Common myeloid progenitor, CD34-positive (primary cell): ENCODE data around the gene ESR2.
"Not testable (repeated sequence)": the region's sequence is repeated elsewhere in the genome, so short reads cannot be mapped to it uniquely, and the experiment has no call there.

Experiments used
- CTCF ChIA-PET: fragments of 350-600 bp; sonication (Branson Sonifier 250); formaldehyde crosslinking; loops from one replicate; lab custom pipeline; 2021; ENCODE audit warnings: antibody characterized with exemption; lab: Charles Lee
- POLR2A ChIA-PET: fragments of 350-600 bp; sonication (Branson Sonifier 250); formaldehyde crosslinking; loops from one replicate; lab custom pipeline; 2021; ENCODE audit warnings: antibody characterized with exemption; lab: Charles Lee
- DNase-seq, 3 donors: peaks; one replicate each; pipeline versions ENCODE4 v3.0.0 to v3.0.0-alpha.2; 2013
- H3K27ac ChIP-seq, 2 experiments: 1 replicate in 1 of 2; 2 replicates in 1 of 2; pipeline ENCODE4 v1.7.0; 2013; ENCODE audit warnings: inconsistent platforms in 2 of 2, low read length in 2 of 2, mild to moderate bottlenecking in 2 of 2, low read depth in 1 of 2, moderate library complexity in 1 of 2; ENCODE audit not compliant: severe bottlenecking in 2 of 2, insufficient read depth in 1 of 2, poor library complexity in 1 of 2
- H3K27me3 ChIP-seq, 5 experiments: replicated peaks in 2 of 5; 1 replicate in 3 of 5; 2 replicates in 2 of 5; pipeline versions ENCODE4 v1.6.1 to v1.7.0; 2013; ENCODE audit warnings: low read length in 4 of 5, mild to moderate bottlenecking in 2 of 5, moderate library complexity in 2 of 5, inconsistent platforms in 1 of 5; ENCODE audit not compliant: insufficient read depth in 5 of 5, control insufficient read depth in 4 of 5
- H3K36me3 ChIP-seq, 4 experiments: 1 replicate in 2 of 4; 2 replicates in 2 of 4; pipeline versions ENCODE4 v1.6.1 to v1.7.0; 2013; ENCODE audit warnings: low read length in 3 of 4, control low read depth in 1 of 4, mild to moderate bottlenecking in 1 of 4; ENCODE audit not compliant: control insufficient read depth in 4 of 4, insufficient read depth in 4 of 4
- H3K4me1 ChIP-seq, 4 experiments: 1 replicate in 3 of 4; 2 replicates in 1 of 4; pipeline versions ENCODE4 v1.6.1 to v1.7.1; 2013; ENCODE audit warnings: low read length in 3 of 4, mild to moderate bottlenecking in 3 of 4, control low read depth in 1 of 4, inconsistent platforms in 1 of 4, moderate library complexity in 1 of 4; ENCODE audit not compliant: control insufficient read depth in 4 of 4, insufficient read depth in 4 of 4; ENCODE audit errors: control extremely low read depth in 1 of 4
- H3K4me3 ChIP-seq, 7 experiments: 1 replicate in 4 of 7; 2 replicates in 3 of 7; pipeline versions ENCODE4 v1.5.1 to v1.7.0; 2013; ENCODE audit warnings: mild to moderate bottlenecking in 7 of 7, low read length in 6 of 7, moderate library complexity in 6 of 7, inconsistent platforms in 2 of 7, low read depth in 2 of 7, control low read depth in 1 of 7; ENCODE audit not compliant: insufficient read depth in 4 of 7, control insufficient read depth in 1 of 7; ENCODE audit errors: extremely low read depth in 1 of 7
- H3K9me3 ChIP-seq, 5 experiments: 1 replicate in 4 of 5; 2 replicates in 1 of 5; pipeline versions ENCODE4 v1.6.1 to v1.7.1; 2013; ENCODE audit warnings: low read length in 4 of 5, mild to moderate bottlenecking in 2 of 5, inconsistent platforms in 1 of 5, low read depth in 1 of 5, moderate library complexity in 1 of 5; ENCODE audit not compliant: control insufficient read depth in 4 of 5, insufficient read depth in 2 of 5; ENCODE audit errors: control extremely low read depth in 1 of 5
- WGBS: methylation state at CpG from one replicate; pipeline ENCODE4 v1.1.5; 2013; ENCODE audit not compliant: insufficient coverage; 5-methylcytosine and 5-hydroxymethylcytosine counted together

Gene ESR2

DNA sequence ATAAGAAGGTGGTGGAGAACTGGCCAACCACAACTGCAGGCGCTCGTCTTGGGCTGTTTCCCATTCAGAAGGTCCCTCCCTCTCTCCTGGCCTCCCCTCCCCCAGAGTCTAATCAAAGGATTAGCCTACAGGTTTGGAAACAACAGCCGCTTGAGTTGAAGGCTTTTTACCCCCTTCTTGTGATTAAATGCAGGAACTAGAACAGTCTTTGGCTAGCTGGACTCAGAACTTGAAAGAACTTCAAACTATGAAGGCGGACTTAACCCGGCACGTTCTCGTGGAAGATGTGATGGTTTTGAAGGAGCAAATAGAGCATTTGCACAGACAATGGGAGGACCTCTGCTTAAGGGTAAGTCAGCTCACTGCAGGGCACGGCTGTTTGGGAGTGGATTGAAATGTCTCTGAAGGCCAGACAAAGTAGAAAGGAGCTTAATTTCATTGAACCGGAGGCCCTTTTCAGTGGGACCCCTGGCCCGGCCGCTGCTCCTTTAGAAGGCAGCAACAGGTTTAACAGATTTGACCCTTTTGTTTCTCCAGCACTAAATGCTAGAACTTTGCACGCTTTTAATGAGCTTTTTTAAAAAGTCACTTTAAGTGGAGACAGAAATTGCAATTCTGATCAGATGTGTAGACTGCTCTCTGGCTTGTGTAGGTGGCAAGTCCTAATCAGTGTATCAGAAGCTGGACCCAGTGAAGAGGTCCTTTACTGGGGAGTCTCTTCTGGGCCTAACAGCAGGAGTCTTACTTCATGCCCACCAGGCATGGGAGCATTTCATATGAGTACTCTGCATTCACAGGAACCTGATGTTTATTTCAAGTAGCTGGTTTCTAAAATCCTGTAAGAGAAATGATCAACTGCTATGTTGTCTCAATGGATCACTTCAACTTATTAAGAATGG lies 107.7 kb downstream of the ESR2 start:
- DNase-seq, result no peak
- Histone ChIP-seq H3K27me3 (no peaks in the 10 kb centered on the region), H3K4me3 (no peak overlapping the region), H3K4me1 (no peaks in the 10 kb centered on the region), H3K36me3 (no peaks in the 10 kb centered on the region), H3K9me3 (peaks cover 0 to 2% (median 0%) of the 10 kb centered on the region in 5 experiments), H3K27ac (no peak overlapping the region)
- ChIA-PET POLR2A (no interaction called here), CTCF (no interaction called here)
- 95% methylated on average over 7 of the region's 12 CpGs for WGBS

DNA sequence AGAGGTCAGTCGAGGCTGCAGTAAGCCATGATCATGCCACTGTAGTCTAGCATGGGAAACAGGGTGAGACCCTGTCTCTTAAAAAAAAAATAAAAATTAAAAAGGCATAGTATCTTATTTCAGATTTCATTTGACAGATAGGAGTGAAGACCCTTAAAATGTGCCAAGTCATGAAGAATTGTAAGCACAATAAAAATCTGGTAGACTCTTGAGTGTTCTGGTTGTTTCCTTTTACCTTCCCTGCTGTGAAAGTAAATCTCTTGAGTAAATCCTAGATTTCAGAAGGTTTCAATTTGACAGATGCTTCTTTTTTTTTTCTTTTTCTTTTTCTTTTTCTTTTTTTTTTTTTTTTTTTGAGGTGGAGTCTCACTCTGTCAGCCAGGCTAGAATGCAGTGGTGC lies 109.0 kb downstream of the ESR2 start:
- WGBS, result 83% methylated on average over 1 of the region's 1 CpG
- Histone ChIP-seq H3K36me3 (no peaks in the 10 kb centered on the region), H3K27ac (no peak overlapping the region), H3K4me1 (no peaks in the 10 kb centered on the region), H3K9me3 (peaks cover 0 to 2% (median 0%) of the 10 kb centered on the region in 5 experiments), H3K27me3 (no peaks in the 10 kb centered on the region), H3K4me3 (no peak overlapping the region)
- ChIA-PET POLR2A (no interaction called here), CTCF (no interaction called here)
- DNase-seq, result no peak

DNA sequence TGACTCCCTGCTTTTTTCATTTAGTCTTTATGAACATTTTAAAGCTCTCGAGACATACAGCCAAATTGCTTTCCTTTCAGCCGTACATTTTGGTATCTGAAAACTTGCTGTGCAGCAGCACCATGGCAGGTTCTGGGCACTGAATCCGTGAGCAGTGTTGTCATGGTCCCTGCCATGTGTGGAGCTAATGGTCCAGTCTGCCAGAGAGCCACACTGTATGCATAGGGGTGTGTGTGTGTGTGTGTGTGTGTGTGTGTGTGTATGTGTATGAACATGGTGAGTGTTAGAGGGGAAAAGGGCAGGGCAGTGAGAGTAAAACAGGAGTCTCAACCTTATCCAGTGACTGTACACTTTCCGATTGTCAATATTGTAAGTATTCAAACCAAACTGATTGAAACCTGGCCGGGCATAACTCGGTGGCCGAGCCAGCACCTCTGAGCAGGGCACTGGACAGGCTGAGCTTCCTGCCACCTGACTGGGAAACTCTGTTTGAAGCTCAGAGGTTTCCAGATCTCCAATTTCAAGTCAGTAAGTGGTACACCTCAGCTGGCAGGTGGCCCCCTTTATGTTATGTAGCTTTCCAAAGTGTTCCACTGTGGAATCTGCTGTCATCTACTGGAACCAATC lies 110.0 kb downstream of the ESR2 start:
- no peak for DNase-seq
- Histone ChIP-seq H3K36me3 (no peaks in the 10 kb centered on the region), H3K4me3 (no peak overlapping the region), H3K9me3 (peaks cover 0 to 2% (median 0%) of the 10 kb centered on the region in 5 experiments), H3K4me1 (no peaks in the 10 kb centered on the region), H3K27ac (no peak overlapping the region), H3K27me3 (no peaks in the 10 kb centered on the region)
- ChIA-PET CTCF (no interaction called here), POLR2A (no interaction called here)
- WGBS, result 95% methylated on average over 7 of the region's 7 CpGs

DNA sequence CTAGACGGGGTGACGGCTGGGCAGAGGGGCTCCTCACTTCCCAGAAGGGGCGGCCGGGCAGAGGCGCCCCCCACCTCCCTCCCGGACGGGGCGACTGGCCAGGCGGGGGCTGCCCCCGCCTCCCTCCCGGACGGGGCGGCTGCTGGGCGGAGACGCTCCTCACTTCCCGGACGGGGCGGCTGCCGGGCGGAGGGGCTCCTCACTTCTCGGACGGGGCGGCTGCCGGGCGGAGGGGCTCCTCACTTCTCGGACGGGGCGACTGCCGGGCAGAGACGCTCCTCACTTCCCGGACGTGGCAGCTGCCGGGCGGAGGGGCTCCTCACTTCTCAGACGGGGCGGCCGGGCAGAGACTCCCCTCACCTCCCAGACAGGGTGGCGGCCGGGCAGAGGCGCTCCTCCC lies 111.3 kb downstream of the ESR2 start:
- H3K4me3 ChIP-seq, H3K4me1 ChIP-seq, H3K27me3 ChIP-seq, H3K36me3 ChIP-seq, POLR2A ChIA-PET, CTCF ChIA-PET, H3K9me3 ChIP-seq, H3K27ac ChIP-seq, DNase-seq: not testable (repeated sequence)
- no CpG with 5 or more reads among the region's 40 CpGs for WGBS

DNA sequence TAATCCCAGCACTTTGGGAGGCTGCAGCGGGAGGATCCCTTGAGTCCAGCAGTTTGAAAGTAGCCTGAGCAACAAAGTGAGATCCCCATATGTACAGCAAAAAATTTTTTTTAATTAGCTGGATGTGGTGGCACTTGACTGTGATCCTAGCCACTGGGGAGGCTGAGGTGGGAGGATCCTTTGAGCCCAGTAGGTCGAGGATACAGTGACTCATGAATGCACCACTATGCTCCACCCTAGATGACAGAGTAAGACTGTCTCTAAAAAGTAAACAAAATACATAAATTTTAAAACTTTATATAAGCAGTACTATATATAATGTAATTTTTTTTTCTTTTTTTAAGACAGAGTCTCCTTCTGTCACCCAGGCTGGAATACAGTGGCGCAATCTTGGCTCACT lies 115.4 kb downstream of the ESR2 start:
- ChIA-PET POLR2A (no interaction called here), CTCF (no interaction called here)
- H3K4me1 ChIP-seq, result no peaks in the 10 kb centered on the region
- no peaks in the 10 kb centered on the region for H3K27me3 ChIP-seq
- H3K9me3 ChIP-seq, result no peaks in the 10 kb centered on the region
- no peak overlapping the region for H3K4me3 ChIP-seq
- 100% methylated on average over 2 of the region's 3 CpGs for WGBS
- peaks cover 0 to 3% (median 0%) of the 10 kb centered on the region in 4 experiments for H3K36me3 ChIP-seq
- no peak overlapping the region for H3K27ac ChIP-seq
- no peak for DNase-seq

DNA sequence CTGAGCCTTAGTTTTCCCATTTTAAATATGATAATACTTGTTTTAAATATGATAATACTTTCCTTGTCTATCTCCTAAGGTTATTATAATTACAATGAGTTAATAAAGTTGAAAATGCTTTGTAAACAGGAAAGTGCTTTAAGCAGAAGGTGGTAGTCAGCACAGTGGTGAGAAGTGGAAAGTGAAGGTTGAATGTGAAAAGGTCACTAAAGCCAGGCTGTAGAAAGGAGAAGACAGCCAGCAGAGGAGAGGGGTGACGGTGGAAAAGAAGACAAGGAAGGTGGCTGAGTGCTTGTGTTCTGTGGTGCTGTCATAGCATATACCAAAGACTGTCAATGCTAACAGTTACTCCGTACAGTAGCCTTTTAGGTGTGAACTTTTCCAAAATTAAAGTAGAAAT lies 117.8 kb downstream of the ESR2 start:
- H3K9me3 ChIP-seq, result no peaks in the 10 kb centered on the region
- 100% methylated on average over 1 of the region's 2 CpGs for WGBS
- H3K36me3 ChIP-seq, result peaks cover 0 to 3% (median 0%) of the 10 kb centered on the region in 4 experiments
- H3K27me3 ChIP-seq, result no peaks in the 10 kb centered on the region
- no peak for DNase-seq
- CTCF ChIA-PET, result no interaction called here
- no peak overlapping the region for H3K4me3 ChIP-seq
- no peaks in the 10 kb centered on the region for H3K4me1 ChIP-seq
- H3K27ac ChIP-seq, result no peak overlapping the region
- POLR2A ChIA-PET, result no interaction called here
